VCaP (cell line): ENCODE data around the gene UBA52.

Experiments
- H3K27ac ChIP-seq: fragments of 450-650 bp; 2 replicates; pipeline ENCODE4 v1.5.1; 2017
- CTCF ChIP-seq: fragments of 450-650 bp; conservative IDR thresholded peaks from 2 replicates; pipeline ENCODE4 v1.5.1; 2017; ENCODE audit warnings: mild to moderate bottlenecking, moderate library complexity

Gene UBA52

GRCh38 chr19:18620902-18621301, 49.2 kb downstream of the UBA52 start:
- H3K27ac ChIP-seq, result no peak overlapping the region
- no peak for TF ChIP-seq CTCF

GRCh38 chr19:18626906-18627305, 55.2 kb downstream of the UBA52 start:
- no peak overlapping the region for H3K27ac ChIP-seq
- no peak for TF ChIP-seq CTCF
